RWPE2 (cell line): ENCODE measurements around the gene FBXL19.

ENCODE experiments used
- ATAC-seq: fragments of 200-7000 bp; cut with Tn5 transposase; 3 replicates; pipeline ENCODE4 v1.9.1; 2021; ENCODE audit warnings: low read depth
- DNase-seq: peaks from one replicate; pipeline ENCODE4 v3.0.0-alpha.2; 2020; ENCODE audit warnings: low spot score
- H3K27ac ChIP-seq: fragments of 450-650 bp; 2 replicates; pipeline ENCODE4 v1.5.1; 2017; ENCODE audit warnings: mild to moderate bottlenecking; ENCODE audit not compliant: poor library complexity, severe bottlenecking
- H3K27me3 ChIP-seq: fragments of 250-450 bp; sonication (Bioruptor Pico); 2 replicates; pipeline ENCODE4 v1.5.1; 2021; ENCODE audit warnings: mild to moderate bottlenecking, moderate library complexity; ENCODE audit not compliant: insufficient read depth, poor library complexity, severe bottlenecking
- H3K36me3 ChIP-seq: fragments of 250-450 bp; sonication (Bioruptor Pico); 2 replicates; pipeline ENCODE4 v1.5.1; 2020; ENCODE audit warnings: low read depth, mild to moderate bottlenecking, moderate library complexity
- H3K4me1 ChIP-seq: fragments of 250-450 bp; sonication (Bioruptor Pico); 2 replicates; pipeline ENCODE4 v1.5.1; 2021; ENCODE audit warnings: mild to moderate bottlenecking, moderate library complexity; ENCODE audit not compliant: insufficient read depth, poor library complexity, severe bottlenecking
- H3K4me3 ChIP-seq: fragments of 250-450 bp; sonication (Bioruptor Pico); 2 replicates; pipeline ENCODE4 v1.5.1; 2021; ENCODE audit warnings: mild to moderate bottlenecking, moderate library complexity; ENCODE audit not compliant: severe bottlenecking
- H3K9me3 ChIP-seq: fragments of 250-450 bp; sonication (Bioruptor Pico); 2 replicates; pipeline ENCODE4 v1.5.1; 2021; ENCODE audit warnings: mild to moderate bottlenecking, moderate library complexity; ENCODE audit not compliant: severe bottlenecking
- TF ChIP-seq, protein P1 (sequence below): fragments of 450-650 bp; IDR thresholded peaks from one replicate; pipeline ENCODE4 v1.5.1; 2017; ENCODE audit warnings: mild to moderate bottlenecking, moderate library complexity; ENCODE audit not compliant: poor library complexity, severe bottlenecking

Gene FBXL19

GRCh38 chr16:30923554-30924075, at the start of gene FBXL19:
FBXL19 (plus strand) TSS chr16:30923572; CDS start chr16:30925755, 2,183 bp downstream.
- Histone ChIP-seq H3K9me3 (no peaks in the 10 kb centered on the region), H3K27me3 (no peaks in the 10 kb centered on the region), H3K4me3 (peak within 1 kb of the TSS; percentile 51), H3K4me1 (peaks cover 2% of the 10 kb centered on the region), H3K27ac (peak within 1 kb of the TSS; percentile 68), H3K36me3 (no peaks in the 10 kb centered on the region)
- no peak for ATAC-seq
- no peak for DNase-seq
- TF ChIP-seq, protein P1, sequence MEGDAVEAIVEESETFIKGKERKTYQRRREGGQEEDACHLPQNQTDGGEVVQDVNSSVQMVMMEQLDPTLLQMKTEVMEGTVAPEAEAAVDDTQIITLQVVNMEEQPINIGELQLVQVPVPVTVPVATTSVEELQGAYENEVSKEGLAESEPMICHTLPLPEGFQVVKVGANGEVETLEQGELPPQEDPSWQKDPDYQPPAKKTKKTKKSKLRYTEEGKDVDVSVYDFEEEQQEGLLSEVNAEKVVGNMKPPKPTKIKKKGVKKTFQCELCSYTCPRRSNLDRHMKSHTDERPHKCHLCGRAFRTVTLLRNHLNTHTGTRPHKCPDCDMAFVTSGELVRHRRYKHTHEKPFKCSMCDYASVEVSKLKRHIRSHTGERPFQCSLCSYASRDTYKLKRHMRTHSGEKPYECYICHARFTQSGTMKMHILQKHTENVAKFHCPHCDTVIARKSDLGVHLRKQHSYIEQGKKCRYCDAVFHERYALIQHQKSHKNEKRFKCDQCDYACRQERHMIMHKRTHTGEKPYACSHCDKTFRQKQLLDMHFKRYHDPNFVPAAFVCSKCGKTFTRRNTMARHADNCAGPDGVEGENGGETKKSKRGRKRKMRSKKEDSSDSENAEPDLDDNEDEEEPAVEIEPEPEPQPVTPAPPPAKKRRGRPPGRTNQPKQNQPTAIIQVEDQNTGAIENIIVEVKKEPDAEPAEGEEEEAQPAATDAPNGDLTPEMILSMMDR = no peak

GRCh38 chr16:30874244-30874820, 49.0 kb upstream of the FBXL19 start:
- peak overlapping the region; percentile 58 for H3K4me3 ChIP-seq
- H3K9me3 ChIP-seq = no peaks in the 10 kb centered on the region
- no peak for ATAC-seq
- TF ChIP-seq, protein P1 = no peak
- no peaks in the 10 kb centered on the region for H3K27me3 ChIP-seq
- no peak for DNase-seq
- H3K4me1 ChIP-seq = peaks cover 5% of the 10 kb centered on the region
- peak overlapping the region; percentile 55 for H3K27ac ChIP-seq
- peaks cover 13% of the 10 kb centered on the region for H3K36me3 ChIP-seq

DNA sequence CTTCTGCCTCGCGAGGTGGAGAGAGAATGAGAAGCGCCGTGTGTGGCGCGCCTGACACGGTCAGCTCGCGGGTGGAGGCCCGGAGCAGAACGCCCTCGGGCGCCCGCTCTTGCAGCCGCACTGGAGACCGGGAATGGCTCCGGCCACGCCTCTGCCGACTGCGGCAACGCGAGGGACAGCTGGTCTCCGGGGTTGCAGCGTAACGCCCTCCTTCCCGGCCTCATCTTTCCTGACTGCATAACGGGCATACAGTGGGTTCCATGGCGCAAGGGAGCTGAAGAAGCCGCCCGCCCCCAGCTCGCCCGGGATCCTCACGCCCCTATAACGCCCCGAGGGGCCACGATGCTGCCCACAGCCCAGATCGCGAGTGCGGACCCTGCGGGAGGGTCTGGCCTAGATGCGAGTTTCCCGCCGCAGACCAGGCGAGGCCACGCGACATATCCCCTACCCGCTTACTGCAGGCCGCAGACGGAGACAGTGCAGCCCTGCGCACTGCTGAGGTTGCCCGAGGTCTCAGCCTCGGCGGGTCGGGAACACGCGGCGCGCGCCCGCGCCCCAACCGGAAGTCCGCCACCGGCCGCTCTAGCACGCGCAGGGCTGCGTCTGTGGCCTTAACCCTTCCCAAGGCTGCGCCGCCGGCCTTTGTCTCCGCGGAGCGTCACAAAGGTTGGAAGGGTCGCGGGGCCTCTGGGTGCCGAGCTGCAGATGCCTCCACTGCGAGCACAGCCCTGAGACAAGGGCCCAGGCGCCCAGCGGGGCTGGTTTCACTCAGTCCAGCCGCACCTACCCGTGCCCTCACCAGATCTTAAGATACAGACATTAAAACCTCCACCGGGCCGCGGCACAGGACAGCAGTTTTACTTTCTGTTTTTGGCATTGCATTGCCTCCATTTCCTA, 48.3 kb upstream of the FBXL19 start:
- peak overlapping the region; percentile 55 for H3K27ac ChIP-seq
- peak overlapping the region; percentile 58 for H3K4me3 ChIP-seq
- peaks cover 13% of the 10 kb centered on the region for H3K36me3 ChIP-seq
- peak; percentile 86 for DNase-seq
- TF ChIP-seq, protein P1 = no peak
- H3K27me3 ChIP-seq = no peaks in the 10 kb centered on the region
- no peaks in the 10 kb centered on the region for H3K9me3 ChIP-seq
- ATAC-seq = peak; percentile 94
- peaks cover 5% of the 10 kb centered on the region for H3K4me1 ChIP-seq

GRCh38 chr16:30875871-30876801, 47.2 kb upstream of the FBXL19 start:
- DNase-seq (no peak), ATAC-seq (peak; percentile 7; the same call in 1 of the 3 replicates)
- Histone ChIP-seq H3K36me3 (peaks cover 13% of the 10 kb centered on the region), H3K27ac (peak overlapping the region; percentile 55), H3K4me3 (peak overlapping the region; percentile 58), H3K9me3 (no peaks in the 10 kb centered on the region), H3K4me1 (peaks cover 5% of the 10 kb centered on the region), H3K27me3 (no peaks in the 10 kb centered on the region)
- TF ChIP-seq, protein P1 = no peak
